ENCODE results near the gene CDC14C. TPM values are rescaled to one million over a fixed set of nuclear protein-coding genes. Genes with fewer than 3 reads are reported as not detected.

Gene CDC14C
- not detected for total RNA-seq

DNA sequence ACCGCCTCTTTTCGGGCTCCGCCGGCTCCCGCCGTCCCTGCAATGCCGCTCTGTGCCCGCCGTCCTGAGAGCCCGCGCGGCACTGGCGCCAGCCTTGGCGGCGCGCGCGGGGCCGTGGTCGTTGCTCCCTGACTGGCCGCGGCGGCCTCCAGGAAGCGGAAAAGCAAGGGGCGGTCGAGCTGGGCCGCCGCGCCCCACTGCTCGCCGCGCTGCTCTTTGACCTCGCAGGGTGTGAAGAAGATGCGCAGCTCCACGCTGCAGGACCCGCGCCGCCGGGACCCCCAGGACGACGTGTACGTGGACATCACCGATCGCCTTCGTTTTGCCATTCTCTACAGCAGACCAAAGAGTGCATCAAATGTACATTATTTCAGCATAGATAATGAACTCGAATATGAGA is at the start of gene CDC14C:
CDC14C (plus strand) TSS at position 115 of the 400 bp plus-strand sequence; CDS start at position 241, 126 bp downstream.
- no peaks in the 10 kb centered on the region for H3K9me3 ChIP-seq
- H3K4me1 ChIP-seq = no peaks in the 10 kb centered on the region
- intact Hi-C loops (cut with DNase I; ENCODE audit: low total_unique reads) = no loop called here
- no peaks in the 10 kb centered on the region for H3K27me3 ChIP-seq
- no peak within 1 kb of the TSS for H3K27ac ChIP-seq
- no peak for DNase-seq
- no peak within 1 kb of the TSS for H3K4me3 ChIP-seq
- 97% methylated on average over 46 of the region's 46 CpGs; no CpG with 5 or more reads in 1 of the 2 donors for WGBS, 2 donors (ENCODE audit: low coverage in 1 of 2)
- H3K36me3 ChIP-seq = no peaks in the 10 kb centered on the region
- in situ Hi-C loops (cut with MboI; ENCODE audit: low pct_ligation_motif_present in 1 of 4, low pct_unique_long_range_greater_than_20kb in 1 of 4, low sequenced_read_pairs in 3 of 4) = no loop called here
- no peak for TF ChIP-seq POLR2A (IDR thresholded peaks at IDR 0.05)
- no peak for TF ChIP-seq EP300 (IDR thresholded peaks at IDR 0.05; ENCODE audit: low read depth)

DNA sequence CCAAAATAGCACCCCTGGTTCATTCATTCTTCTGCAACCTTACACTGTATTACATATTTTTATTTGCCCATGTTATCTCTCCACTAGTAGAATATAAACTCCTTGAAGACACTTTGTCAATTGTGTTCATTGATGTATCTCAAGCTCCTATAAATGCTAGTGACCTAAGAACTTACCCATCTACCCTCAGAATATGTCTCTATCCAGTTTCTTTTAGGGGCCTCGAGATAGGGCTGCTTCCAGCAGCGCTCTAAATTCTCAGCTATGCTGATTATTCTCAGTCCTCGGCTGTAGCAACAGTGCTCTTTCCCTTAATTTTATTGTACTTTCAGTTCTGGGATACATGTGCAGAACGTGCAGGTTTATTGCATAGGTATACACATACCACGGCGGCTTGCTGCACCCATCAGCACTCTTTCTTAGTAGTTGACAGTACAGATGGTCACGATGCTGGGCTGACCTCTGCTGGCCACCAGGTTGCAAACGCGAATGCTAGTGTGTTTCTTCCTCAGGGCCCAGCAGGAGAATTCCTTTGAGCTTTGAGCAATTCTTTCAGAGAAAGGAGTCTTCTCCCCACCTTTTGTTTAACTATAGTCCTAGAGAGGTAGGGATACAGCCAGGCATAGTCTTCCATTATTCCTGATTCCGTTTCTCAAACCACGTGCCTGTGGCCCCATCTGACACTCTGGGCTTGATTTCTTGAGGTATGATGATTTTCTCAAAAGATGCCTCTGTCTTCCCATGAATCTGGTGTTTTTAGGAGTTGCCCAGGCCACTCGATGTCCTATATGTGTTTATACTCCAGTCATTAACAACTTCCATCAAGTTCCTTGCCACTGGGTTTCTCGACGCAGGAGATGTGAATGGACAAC is 49.1 kb upstream of the CDC14C start:
- DNase-seq = peak; percentile 8
- intact Hi-C loops (cut with DNase I; ENCODE audit: low total_unique reads) = no loop called here
- Histone ChIP-seq H3K9me3 (no peaks in the 10 kb centered on the region), H3K27ac (no peak overlapping the region), H3K4me3 (no peak overlapping the region), H3K36me3 (no peaks in the 10 kb centered on the region), H3K4me1 (no peaks in the 10 kb centered on the region), H3K27me3 (no peaks in the 10 kb centered on the region)
- TF ChIP-seq, protein P1, sequence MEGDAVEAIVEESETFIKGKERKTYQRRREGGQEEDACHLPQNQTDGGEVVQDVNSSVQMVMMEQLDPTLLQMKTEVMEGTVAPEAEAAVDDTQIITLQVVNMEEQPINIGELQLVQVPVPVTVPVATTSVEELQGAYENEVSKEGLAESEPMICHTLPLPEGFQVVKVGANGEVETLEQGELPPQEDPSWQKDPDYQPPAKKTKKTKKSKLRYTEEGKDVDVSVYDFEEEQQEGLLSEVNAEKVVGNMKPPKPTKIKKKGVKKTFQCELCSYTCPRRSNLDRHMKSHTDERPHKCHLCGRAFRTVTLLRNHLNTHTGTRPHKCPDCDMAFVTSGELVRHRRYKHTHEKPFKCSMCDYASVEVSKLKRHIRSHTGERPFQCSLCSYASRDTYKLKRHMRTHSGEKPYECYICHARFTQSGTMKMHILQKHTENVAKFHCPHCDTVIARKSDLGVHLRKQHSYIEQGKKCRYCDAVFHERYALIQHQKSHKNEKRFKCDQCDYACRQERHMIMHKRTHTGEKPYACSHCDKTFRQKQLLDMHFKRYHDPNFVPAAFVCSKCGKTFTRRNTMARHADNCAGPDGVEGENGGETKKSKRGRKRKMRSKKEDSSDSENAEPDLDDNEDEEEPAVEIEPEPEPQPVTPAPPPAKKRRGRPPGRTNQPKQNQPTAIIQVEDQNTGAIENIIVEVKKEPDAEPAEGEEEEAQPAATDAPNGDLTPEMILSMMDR (IDR thresholded peaks at IDR 0.05) = peak in 3 of 5 experiments; percentile 9 to 23 (median 14)
- no peak for TF ChIP-seq POLR2A (IDR thresholded peaks at IDR 0.05)
- no peak for TF ChIP-seq POLR2AphosphoS5 (IDR thresholded peaks at IDR 0.05)
- TF ChIP-seq EP300 (IDR thresholded peaks at IDR 0.05; ENCODE audit: low read depth) = no peak
- 50 to 67% methylated on average over 7 to 14 of the region's 14 CpGs for WGBS, 2 donors (ENCODE audit: low coverage in 1 of 2)
- in situ Hi-C loops (cut with MboI; ENCODE audit: low pct_ligation_motif_present in 1 of 4, low pct_unique_long_range_greater_than_20kb in 1 of 4, low sequenced_read_pairs in 3 of 4) = no loop called here

DNA sequence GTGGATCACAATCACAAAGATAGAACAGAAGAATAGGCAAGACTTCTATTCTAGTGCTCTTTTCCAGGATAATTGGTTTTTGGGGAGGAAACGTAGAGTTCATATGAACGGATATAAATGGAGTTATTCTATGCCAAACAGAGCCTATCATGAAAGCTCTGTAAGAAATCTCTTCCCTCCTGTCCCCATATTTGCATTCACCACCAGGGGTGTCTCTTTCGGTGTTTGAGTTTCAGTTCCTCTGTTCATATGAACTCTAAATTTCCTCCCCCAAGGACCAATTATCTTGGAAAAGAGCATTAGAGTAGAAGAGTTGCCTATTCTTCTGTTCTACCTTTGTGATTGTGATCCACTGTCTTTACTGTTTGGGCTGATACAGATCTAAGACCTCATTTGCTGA is 48.3 kb upstream of the CDC14C start:
- no peak for DNase-seq
- H3K4me1 ChIP-seq = no peaks in the 10 kb centered on the region
- intact Hi-C loops (cut with DNase I; ENCODE audit: low total_unique reads) (no loop called here), in situ Hi-C loops (cut with MboI; ENCODE audit: low pct_ligation_motif_present in 1 of 4, low pct_unique_long_range_greater_than_20kb in 1 of 4, low sequenced_read_pairs in 3 of 4) (no loop called here)
- H3K27me3 ChIP-seq = no peaks in the 10 kb centered on the region
- H3K36me3 ChIP-seq = no peaks in the 10 kb centered on the region
- no peak overlapping the region for H3K27ac ChIP-seq
- no peak for TF ChIP-seq POLR2A (IDR thresholded peaks at IDR 0.05)
- TF ChIP-seq EP300 (IDR thresholded peaks at IDR 0.05; ENCODE audit: low read depth) = no peak
- TF ChIP-seq, protein P1 (IDR thresholded peaks at IDR 0.05) = no peak
- H3K4me3 ChIP-seq = no peak overlapping the region
- no peaks in the 10 kb centered on the region for H3K9me3 ChIP-seq
- 66 to 81% methylated on average over 3 of the region's 3 CpGs for WGBS, 2 donors (ENCODE audit: low coverage in 1 of 2)

DNA sequence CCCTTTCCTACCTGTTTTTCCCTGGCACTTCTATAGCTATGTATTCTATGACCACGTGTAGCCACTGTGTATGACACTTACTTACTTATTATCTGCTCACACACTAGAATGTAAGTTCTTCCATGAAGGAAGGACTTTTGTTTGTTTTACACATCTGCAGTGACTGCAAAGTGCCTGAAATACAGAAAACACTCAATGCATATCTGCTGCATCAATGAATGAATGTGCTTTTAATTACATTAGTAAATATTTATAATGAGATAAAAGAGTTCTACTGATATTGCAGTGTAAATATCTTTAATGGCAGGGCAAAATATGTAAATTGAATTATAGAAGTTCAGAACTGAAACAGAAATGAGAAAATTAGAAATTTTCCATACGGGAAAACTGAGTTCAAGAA is 43.5 kb upstream of the CDC14C start:
- Histone ChIP-seq H3K4me1 (no peaks in the 10 kb centered on the region), H3K27ac (no peak overlapping the region), H3K36me3 (no peaks in the 10 kb centered on the region), H3K27me3 (no peaks in the 10 kb centered on the region), H3K4me3 (no peak overlapping the region), H3K9me3 (no peaks in the 10 kb centered on the region)
- intact Hi-C loops (cut with DNase I; ENCODE audit: low total_unique reads) (no loop called here), in situ Hi-C loops (cut with MboI; ENCODE audit: low pct_ligation_motif_present in 1 of 4, low pct_unique_long_range_greater_than_20kb in 1 of 4, low sequenced_read_pairs in 3 of 4) (no loop called here)
- 43 to 59% methylated on average over 2 of the region's 2 CpGs for WGBS, 2 donors (ENCODE audit: low coverage in 1 of 2)
- no peak for DNase-seq
- TF ChIP-seq POLR2AphosphoS5 (IDR thresholded peaks at IDR 0.05) = no peak
- no peak for TF ChIP-seq POLR2A (IDR thresholded peaks at IDR 0.05)
- TF ChIP-seq, protein P1 (IDR thresholded peaks at IDR 0.05) = no peak
